Measurements from ENCODE around the gene PI4KA.

- TF ChIP-seq CTCF (conservative IDR thresholded peaks at IDR 0.05; ENCODE audit: low read depth, low read length) (no peak), EZH2 (IDR thresholded peaks at IDR 0.05; ENCODE audit: borderline replicate concordance, low read depth, low read length, poor library complexity, severe bottlenecking) (no peak)
These were observed 35.3 kb downstream of the PI4KA start for GRCh38 chr22:20823264-20823663.
